K562 (cell line): ENCODE results near the gene HTR3C. TPM values are rescaled to one million over a fixed set of nuclear protein-coding genes. Genes with fewer than 3 reads are reported as not detected.

Experiments
- ETV5 ChIP-seq: sonication (generic); formaldehyde crosslinking; IDR thresholded peaks from 2 replicates; pipeline ENCODE4 v1.4.0; 2020; ENCODE audit warnings: low read depth, mild to moderate bottlenecking, missing genetic modification reagents
- FOXK1 ChIP-seq: sonication (generic); formaldehyde crosslinking; IDR thresholded peaks from 2 replicates; pipeline ENCODE4 v1.8.0; 2022; ENCODE audit warnings: missing genetic modification reagents, mild to moderate bottlenecking, borderline replicate concordance
- GATAD2A ChIP-seq: fragments of 450-650 bp; IDR thresholded peaks from 2 replicates; pipeline ENCODE4 v1.6.1; 2017
- HNRNPUL1 ChIP-seq: fragments of 200-400 bp; formaldehyde crosslinking; IDR thresholded peaks from 2 replicates; pipeline ENCODE4 v1.6.1; 2017; ENCODE audit warnings: low read length
- KDM1A ChIP-seq, 2 experiments: fragments of 450-650 bp; IDR thresholded peaks; 2 replicates each; pipeline ENCODE4 v1.6.1; 2016; ENCODE audit warnings: mild to moderate bottlenecking in 2 of 2
- KHSRP ChIP-seq: fragments of 450-650 bp; IDR thresholded peaks from 2 replicates; pipeline ENCODE4 v1.6.1; 2017
- PHF8 ChIP-seq: fragments of 200-600 bp; sonication (generic); IDR thresholded peaks from 2 replicates; pipeline ENCODE4 v1.6.1; 2012; ENCODE audit warnings: mixed run types, mild to moderate bottlenecking, inconsistent platforms, low read length, moderate library complexity, borderline replicate concordance
- POLR2B ChIP-seq: fragments of 450-650 bp; IDR thresholded peaks from 2 replicates; pipeline ENCODE4 v1.6.1; 2018; ENCODE audit warnings: low read depth; ENCODE audit not compliant: partially characterized antibody
- PPARD ChIP-seq: fragments of 250-450 bp; sonication (Bioruptor Pico); IDR thresholded peaks from 2 replicates; pipeline ENCODE4 v1.8.0; 2022; ENCODE audit warnings: inconsistent platforms, mild to moderate bottlenecking, moderate library complexity
- PREB ChIP-seq: sonication (generic); formaldehyde crosslinking; IDR thresholded peaks from 2 replicates; pipeline ENCODE4 v1.8.1; 2023; ENCODE audit warnings: mild to moderate bottlenecking, missing genetic modification reagents
- RAD21 ChIP-seq, 2 experiments: fragments of 250-450 bp in 1 of 2; fragments of 450-650 bp in 1 of 2; sonication (Bioruptor Pico) in 1 of 2; formaldehyde crosslinking in 1 of 2; IDR thresholded peaks in 1 of 2; conservative IDR thresholded peaks in 1 of 2; 2 replicates each; pipeline versions ENCODE4 v1.4.0 to v1.8.0; 2020 to 2022; ENCODE audit warnings: mild to moderate bottlenecking in 2 of 2, moderate library complexity in 1 of 2
- SP1 ChIP-seq: sonication (generic); formaldehyde crosslinking; IDR thresholded peaks from 2 replicates; pipeline ENCODE4 v1.8.1; 2022; ENCODE audit warnings: mild to moderate bottlenecking, missing genetic modification reagents
- TSC22D4 ChIP-seq: fragments of 450-650 bp; IDR thresholded peaks from 2 replicates; pipeline ENCODE4 v1.6.1; 2016; ENCODE audit warnings: missing genetic modification characterization, missing biosample characterization, control low read depth
- ZFX ChIP-seq: sonication (generic); formaldehyde crosslinking; IDR thresholded peaks from 2 replicates; pipeline ENCODE4 v1.8.0; 2022; ENCODE audit warnings: mild to moderate bottlenecking, missing genetic modification reagents, moderate library complexity
- ZNF589 ChIP-seq: fragments of 200-800 bp; sonication (Bioruptor generic); IDR thresholded peaks from 2 replicates; pipeline ENCODE4 v1.6.1; 2016; ENCODE audit warnings: low read depth, missing genetic modification characterization, missing compliant biosample characterization
- polyA plus RNA-seq, 8 experiments: library from polyadenylated mRNA; depleted of rRNA in 4 of 8; stranded (reverse) in 5 of 8; unstranded in 3 of 8; fragments of >200 nt; fragmentation: Nextera tagmentation in 2 of 8; fragmentation: Illumina TruSeq in 1 of 8; extraction: Ambion mirVana in 2 of 8; extraction: Trizol in 1 of 8; gene quantifications; 2 replicates each; pipeline versions ENCODE4 v1.2.1 to v1.2.3, GENCODE V29; 2011 to 2014; ENCODE audit warnings: inconsistent platforms in 1 of 8, missing spikeins in 1 of 8
- total RNA-seq, 7 experiments: library from RNA; depleted of rRNA in 6 of 7; stranded (reverse); fragments of >200 nt in 6 of 7; fragmentation: Illumina TruSeq in 2 of 7; extraction: Trizol in 2 of 7; gene quantifications; 2 replicates each; pipeline versions ENCODE4 v1.2.1 to v1.2.3, GENCODE V29; 2011 to 2021; ENCODE audit warnings: low replicate concordance in 1 of 7
- TF ChIP-seq, protein P1 (sequence below): sonication (generic); formaldehyde crosslinking; IDR thresholded peaks from 2 replicates; pipeline ENCODE4 v1.8.1; 2023; ENCODE audit warnings: missing genetic modification reagents, mild to moderate bottlenecking, borderline replicate concordance
- TF ChIP-seq, protein P2 (sequence below), 2 experiments: fragments of 200-800 bp in 1 of 2; sonication (Bioruptor generic) in 1 of 2; sonication (generic) in 1 of 2; formaldehyde crosslinking in 1 of 2; IDR thresholded peaks in 1 of 2; conservative IDR thresholded peaks in 1 of 2; 2 replicates each; pipeline versions ENCODE4 v1.5.0 to v1.6.1; 2016 to 2020; ENCODE audit warnings: missing compliant biosample characterization in 1 of 2, missing genetic modification characterization in 1 of 2, missing genetic modification reagents in 1 of 2

The HTR3C gene
- total and polyA plus RNA-seq, 9 of the 15 experiments (the other 6 are each of a cell fraction or from before 2014, with no cell fraction given), result 0.04 to 0.06 TPM; not detected in 7

DNA sequence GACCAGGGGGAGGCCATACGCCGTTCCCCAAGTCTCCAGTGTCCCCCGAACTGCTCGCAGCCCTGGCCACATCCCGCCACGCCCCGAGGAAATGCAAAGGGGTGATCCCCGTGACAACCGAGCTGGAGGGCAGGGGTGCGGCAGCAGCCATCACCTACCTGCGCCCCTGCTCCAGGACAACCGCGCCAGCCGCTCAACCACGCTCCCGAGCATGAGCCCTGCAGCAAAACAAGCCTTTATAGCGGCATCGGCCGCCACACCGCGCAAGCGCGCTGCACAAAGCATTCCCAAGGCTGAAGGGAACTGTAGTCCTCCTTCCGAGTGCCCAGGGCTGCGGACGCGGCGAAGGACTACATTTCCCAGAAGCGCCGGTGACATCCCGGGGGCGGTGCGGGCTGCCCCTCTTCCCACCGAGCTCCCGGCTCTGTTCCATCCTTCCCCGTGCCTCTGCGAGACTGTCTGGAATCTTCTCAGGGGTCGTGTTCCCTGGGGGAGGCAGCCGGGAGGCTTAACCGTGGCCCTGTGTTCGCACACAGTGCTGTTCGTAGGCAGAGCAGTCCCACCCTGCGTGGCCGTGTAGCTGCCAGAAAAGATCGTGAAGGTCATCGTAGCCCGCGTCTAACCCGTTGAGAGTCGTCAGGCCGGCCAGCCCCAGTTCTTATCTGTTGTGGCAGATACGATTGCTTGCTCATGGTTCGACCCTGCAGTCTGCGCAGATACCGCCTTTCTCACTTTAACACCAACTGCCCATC is 35.0 kb upstream of the HTR3C start, which contains the start of gene ABCC5 (continued):
- TF ChIP-seq, protein P1, sequence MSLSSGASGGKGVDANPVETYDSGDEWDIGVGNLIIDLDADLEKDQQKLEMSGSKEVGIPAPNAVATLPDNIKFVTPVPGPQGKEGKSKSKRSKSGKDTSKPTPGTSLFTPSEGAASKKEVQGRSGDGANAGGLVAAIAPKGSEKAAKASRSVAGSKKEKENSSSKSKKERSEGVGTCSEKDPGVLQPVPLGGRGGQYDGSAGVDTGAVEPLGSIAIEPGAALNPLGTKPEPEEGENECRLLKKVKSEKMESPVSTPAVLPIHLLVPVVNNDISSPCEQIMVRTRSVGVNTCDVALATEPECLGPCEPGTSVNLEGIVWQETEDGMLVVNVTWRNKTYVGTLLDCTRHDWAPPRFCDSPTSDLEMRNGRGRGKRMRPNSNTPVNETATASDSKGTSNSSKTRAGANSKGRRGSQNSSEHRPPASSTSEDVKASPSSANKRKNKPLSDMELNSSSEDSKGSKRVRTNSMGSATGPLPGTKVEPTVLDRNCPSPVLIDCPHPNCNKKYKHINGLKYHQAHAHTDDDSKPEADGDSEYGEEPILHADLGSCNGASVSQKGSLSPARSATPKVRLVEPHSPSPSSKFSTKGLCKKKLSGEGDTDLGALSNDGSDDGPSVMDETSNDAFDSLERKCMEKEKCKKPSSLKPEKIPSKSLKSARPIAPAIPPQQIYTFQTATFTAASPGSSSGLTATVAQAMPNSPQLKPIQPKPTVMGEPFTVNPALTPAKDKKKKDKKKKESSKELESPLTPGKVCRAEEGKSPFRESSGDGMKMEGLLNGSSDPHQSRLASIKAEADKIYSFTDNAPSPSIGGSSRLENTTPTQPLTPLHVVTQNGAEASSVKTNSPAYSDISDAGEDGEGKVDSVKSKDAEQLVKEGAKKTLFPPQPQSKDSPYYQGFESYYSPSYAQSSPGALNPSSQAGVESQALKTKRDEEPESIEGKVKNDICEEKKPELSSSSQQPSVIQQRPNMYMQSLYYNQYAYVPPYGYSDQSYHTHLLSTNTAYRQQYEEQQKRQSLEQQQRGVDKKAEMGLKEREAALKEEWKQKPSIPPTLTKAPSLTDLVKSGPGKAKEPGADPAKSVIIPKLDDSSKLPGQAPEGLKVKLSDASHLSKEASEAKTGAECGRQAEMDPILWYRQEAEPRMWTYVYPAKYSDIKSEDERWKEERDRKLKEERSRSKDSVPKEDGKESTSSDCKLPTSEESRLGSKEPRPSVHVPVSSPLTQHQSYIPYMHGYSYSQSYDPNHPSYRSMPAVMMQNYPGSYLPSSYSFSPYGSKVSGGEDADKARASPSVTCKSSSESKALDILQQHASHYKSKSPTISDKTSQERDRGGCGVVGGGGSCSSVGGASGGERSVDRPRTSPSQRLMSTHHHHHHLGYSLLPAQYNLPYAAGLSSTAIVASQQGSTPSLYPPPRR (CRISPR knock-in tag), result no peak
- TF ChIP-seq SP1 (CRISPR knock-in tag) (peak; percentile 82), PPARD (CRISPR knock-in tag) (no peak), KDM1A (IDR thresholded peaks at IDR 0.05) (peak in 1 of 2 experiments; percentile 42; a peak in 1 of 4 replicates), TSC22D4 (tag) (no peak), ETV5 (CRISPR knock-in tag) (0 out of 2 replicates have a peak, but pooled peaks have one; percentile 10), RAD21 (CRISPR knock-in tag; conservative IDR thresholded peaks at IDR 0.05 in 1 of 2, IDR thresholded peaks at IDR 0.05 in 1 of 2) (no peak), ZNF589 (CRISPR knock-in tag) (no peak), PHF8 (peak; percentile 81; the same call in 1 of the 2 replicates), FOXK1 (CRISPR knock-in tag) (no peak), GATAD2A (no peak; the same call in 1 of the 2 replicates), PREB (peak; percentile 97), HNRNPUL1 (no peak), ZFX (CRISPR knock-in tag) (peak; percentile 59), KHSRP (peak; percentile 34; the same call in 1 of the 2 replicates), POLR2B (peak; percentile 77)
- TF ChIP-seq, protein P2, sequence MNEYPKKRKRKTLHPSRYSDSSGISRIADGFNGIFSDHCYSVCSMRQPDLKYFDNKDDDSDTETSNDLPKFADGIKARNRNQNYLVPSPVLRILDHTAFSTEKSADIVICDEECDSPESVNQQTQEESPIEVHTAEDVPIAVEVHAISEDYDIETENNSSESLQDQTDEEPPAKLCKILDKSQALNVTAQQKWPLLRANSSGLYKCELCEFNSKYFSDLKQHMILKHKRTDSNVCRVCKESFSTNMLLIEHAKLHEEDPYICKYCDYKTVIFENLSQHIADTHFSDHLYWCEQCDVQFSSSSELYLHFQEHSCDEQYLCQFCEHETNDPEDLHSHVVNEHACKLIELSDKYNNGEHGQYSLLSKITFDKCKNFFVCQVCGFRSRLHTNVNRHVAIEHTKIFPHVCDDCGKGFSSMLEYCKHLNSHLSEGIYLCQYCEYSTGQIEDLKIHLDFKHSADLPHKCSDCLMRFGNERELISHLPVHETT (CRISPR knock-in tag; conservative IDR thresholded peaks at IDR 0.05 in 1 of 2, IDR thresholded peaks at IDR 0.05 in 1 of 2), result peak in 1 of 2 experiments; percentile 78; a peak in 2 of 4 replicates
